ENCODE data around the gene HRNR.

DNA sequence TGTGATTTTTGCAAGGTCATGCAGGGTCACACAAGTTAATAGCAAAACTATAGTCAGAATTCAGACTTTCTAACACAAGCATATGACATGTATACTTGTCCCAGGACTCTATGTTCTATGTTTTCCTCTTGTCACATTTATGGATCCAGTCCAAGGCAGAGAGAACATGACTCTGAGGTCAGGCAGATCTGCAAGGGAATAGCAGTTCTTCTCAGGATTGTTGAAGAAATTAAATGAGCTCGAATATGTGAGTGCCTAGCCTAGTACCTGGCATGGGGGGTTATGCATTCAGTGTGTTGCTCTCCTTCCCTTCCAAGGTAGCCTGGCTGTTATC lies 55.5 kb downstream of the HRNR start:
- TF ChIP-seq, protein P1, sequence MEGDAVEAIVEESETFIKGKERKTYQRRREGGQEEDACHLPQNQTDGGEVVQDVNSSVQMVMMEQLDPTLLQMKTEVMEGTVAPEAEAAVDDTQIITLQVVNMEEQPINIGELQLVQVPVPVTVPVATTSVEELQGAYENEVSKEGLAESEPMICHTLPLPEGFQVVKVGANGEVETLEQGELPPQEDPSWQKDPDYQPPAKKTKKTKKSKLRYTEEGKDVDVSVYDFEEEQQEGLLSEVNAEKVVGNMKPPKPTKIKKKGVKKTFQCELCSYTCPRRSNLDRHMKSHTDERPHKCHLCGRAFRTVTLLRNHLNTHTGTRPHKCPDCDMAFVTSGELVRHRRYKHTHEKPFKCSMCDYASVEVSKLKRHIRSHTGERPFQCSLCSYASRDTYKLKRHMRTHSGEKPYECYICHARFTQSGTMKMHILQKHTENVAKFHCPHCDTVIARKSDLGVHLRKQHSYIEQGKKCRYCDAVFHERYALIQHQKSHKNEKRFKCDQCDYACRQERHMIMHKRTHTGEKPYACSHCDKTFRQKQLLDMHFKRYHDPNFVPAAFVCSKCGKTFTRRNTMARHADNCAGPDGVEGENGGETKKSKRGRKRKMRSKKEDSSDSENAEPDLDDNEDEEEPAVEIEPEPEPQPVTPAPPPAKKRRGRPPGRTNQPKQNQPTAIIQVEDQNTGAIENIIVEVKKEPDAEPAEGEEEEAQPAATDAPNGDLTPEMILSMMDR (IDR thresholded peaks at IDR 0.05), result no peak
- TF ChIP-seq POLR2AphosphoS5 (IDR thresholded peaks at IDR 0.05; ENCODE audit: insufficient read depth in 1 of 2, low read depth in 1 of 2), result no peak
- TF ChIP-seq POLR2A (IDR thresholded peaks at IDR 0.05), result no peak
